A549 (cell line): ENCODE data around the gene CDK5RAP2.

Source experiments
- CTCF ChIP-seq: fragments of >200 bp; sonication (Bioruptor Twin); formaldehyde crosslinking; IDR thresholded peaks from 3 replicates; pipeline ENCODE4 v1.5.1; 2016
- JUN ChIP-seq, 2 experiments: fragments of >200 bp; sonication (Bioruptor Twin); formaldehyde crosslinking; IDR thresholded peaks; 2 replicates in 1 of 2; 3 replicates in 1 of 2; pipeline ENCODE4 v1.6.1; 2016 to 2017
- MAZ ChIP-seq: fragments of 150-350 bp; IDR thresholded peaks from 2 replicates; pipeline ENCODE4 v1.6.1; 2014; ENCODE audit warnings: antibody characterized with exemption, low read depth, low read length, borderline replicate concordance
- PHF8 ChIP-seq: fragments of 200-600 bp; sonication (generic); IDR thresholded peaks from 2 replicates; pipeline ENCODE4 v1.6.1; 2016; ENCODE audit warnings: low read depth, mild to moderate bottlenecking, antibody characterized with exemption, moderate library complexity, borderline replicate concordance
- POLR2A ChIP-seq: IDR thresholded peaks from 2 replicates; pipeline ENCODE4 v1.6.1; 2012; ENCODE audit warnings: mild to moderate bottlenecking, low read length
- RARB ChIP-seq: fragments of 250-450 bp; sonication (Bioruptor Pico); IDR thresholded peaks from 2 replicates; pipeline ENCODE4 v1.8.0; 2021; ENCODE audit warnings: mild to moderate bottlenecking, moderate library complexity
- RNF2 ChIP-seq: fragments of 200-600 bp; sonication (generic); IDR thresholded peaks from 2 replicates; pipeline ENCODE4 v1.6.1; 2016; ENCODE audit warnings: low read depth, mild to moderate bottlenecking, antibody characterized with exemption, moderate library complexity, borderline replicate concordance
- TF ChIP-seq, protein P1 (sequence below): IDR thresholded peaks from 2 replicates; pipeline ENCODE4 v1.6.1; 2012
- TF ChIP-seq, protein P2 (sequence below): fragments of 250-450 bp; sonication (Bioruptor Pico); IDR thresholded peaks from 2 replicates; pipeline ENCODE4 v1.5.0; 2020; ENCODE audit warnings: low read depth, mild to moderate bottlenecking, moderate library complexity

DNA sequence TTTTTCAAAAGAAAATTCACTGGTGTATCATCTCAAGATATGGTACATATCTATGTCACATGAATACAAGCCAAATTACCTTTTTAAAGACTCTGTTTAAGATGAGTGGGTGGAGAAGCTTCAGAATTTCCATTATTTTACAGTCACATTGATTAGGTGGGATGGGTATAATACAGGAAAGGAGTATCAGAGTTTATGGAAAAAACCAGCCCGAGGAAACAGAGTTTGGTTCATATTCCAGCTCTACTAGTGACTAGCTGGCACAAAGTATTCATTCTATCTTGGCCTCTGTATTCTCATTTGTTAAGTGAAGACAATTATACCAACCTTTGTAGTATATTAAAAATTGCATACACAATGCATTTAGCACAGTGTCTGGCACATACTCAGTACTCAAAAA lies 46.5 kb upstream of the CDK5RAP2 start:
- TF ChIP-seq RNF2 (no peak), POLR2A (no peak), PHF8 (no peak), CTCF (no peak), MAZ (no peak), RARB (CRISPR knock-in tag) (no peak), JUN (IDR thresholded peaks at IDR 0.05) (no peak)
- TF ChIP-seq, protein P1, sequence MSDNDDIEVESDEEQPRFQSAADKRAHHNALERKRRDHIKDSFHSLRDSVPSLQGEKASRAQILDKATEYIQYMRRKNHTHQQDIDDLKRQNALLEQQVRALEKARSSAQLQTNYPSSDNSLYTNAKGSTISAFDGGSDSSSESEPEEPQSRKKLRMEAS, result no peak
- TF ChIP-seq, protein P2, sequence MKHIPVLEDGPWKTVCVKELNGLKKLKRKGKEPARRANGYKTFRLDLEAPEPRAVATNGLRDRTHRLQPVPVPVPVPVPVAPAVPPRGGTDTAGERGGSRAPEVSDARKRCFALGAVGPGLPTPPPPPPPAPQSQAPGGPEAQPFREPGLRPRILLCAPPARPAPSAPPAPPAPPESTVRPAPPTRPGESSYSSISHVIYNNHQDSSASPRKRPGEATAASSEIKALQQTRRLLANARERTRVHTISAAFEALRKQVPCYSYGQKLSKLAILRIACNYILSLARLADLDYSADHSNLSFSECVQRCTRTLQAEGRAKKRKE (CRISPR knock-in tag), result no peak
